ENCODE data around the gene P2RX2.

GRCh38 chr12:132601171-132601883 is 17.2 kb upstream of the P2RX2 start:
- TF ChIP-seq POLR2AphosphoS5 (IDR thresholded peaks at IDR 0.05) = no peak
- no peak for TF ChIP-seq CTCF (IDR thresholded peaks at IDR 0.05)
- no peak for TF ChIP-seq EP300 (IDR thresholded peaks at IDR 0.05)
